Measurements from ENCODE around the gene SHISAL2B.

- no peak for TF ChIP-seq CTCF (conservative IDR thresholded peaks at IDR 0.05; ENCODE audit: low read length)
- no peak for TF ChIP-seq EZH2phosphoT487 (IDR thresholded peaks at IDR 0.05; ENCODE audit: borderline replicate concordance, low read depth, low read length)
These were observed 52.5 kb downstream of the SHISAL2B start for GRCh38 chr5:64742821-64743220.
